ENCODE data around the gene ITGA4.

Gene ITGA4

GRCh38 chr2:181570833-181571661 lies 113.9 kb downstream of the ITGA4 start:
- DNase-seq (ENCODE audit: low read depth in 1 of 2, low spot score in 1 of 2) = no peak

DNA sequence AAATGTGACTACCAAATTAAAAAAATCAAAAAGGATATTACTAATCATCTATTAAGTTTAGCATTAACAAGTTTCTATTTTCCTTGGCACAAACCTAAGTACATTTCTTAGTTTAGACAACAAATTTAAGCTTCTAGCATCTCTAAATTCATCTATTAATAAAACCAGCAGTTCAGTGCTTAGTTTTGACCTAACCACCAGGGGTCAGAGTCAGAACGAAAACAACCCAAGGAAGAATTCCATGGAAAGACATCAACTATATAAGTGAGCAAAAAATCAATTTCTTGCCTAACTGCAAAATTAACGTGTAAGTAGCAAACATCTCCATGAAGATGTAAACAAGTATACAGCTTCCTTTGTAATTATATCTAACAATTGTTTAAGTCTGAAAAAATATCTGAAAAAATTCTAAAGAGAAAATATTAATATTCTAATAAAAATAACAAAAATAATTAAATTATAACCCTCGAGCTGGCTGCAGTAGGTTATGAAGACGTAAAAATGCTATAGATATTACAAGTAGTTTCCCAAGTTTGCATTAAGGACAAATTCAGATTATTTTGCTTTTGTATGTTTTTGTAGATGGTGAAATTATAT lies 116.1 kb downstream of the ITGA4 start:
- no peak for DNase-seq (ENCODE audit: low read depth in 1 of 2, low spot score in 1 of 2)

DNA sequence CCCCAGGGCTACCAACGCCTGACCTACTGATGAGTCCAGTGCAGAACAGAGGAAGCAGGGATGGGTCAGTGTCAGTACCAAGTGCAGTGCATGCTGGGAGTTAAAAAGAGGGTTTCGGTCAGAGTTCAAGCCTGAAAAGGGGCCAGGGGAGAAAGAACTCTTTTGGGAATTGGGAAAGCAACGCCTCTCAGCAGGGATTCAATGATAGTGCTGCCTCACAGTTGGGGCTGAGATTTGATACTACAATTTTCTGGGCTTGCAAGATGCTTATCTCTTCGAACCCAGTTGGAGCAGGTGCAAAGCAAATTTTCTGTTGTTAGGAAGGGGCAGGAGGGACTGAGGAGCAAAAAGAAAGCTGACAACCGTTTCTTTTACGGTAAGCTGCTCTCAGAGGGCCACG lies 117.1 kb downstream of the ITGA4 start:
- no peak for DNase-seq (ENCODE audit: low read depth in 1 of 2, low spot score in 1 of 2)

DNA sequence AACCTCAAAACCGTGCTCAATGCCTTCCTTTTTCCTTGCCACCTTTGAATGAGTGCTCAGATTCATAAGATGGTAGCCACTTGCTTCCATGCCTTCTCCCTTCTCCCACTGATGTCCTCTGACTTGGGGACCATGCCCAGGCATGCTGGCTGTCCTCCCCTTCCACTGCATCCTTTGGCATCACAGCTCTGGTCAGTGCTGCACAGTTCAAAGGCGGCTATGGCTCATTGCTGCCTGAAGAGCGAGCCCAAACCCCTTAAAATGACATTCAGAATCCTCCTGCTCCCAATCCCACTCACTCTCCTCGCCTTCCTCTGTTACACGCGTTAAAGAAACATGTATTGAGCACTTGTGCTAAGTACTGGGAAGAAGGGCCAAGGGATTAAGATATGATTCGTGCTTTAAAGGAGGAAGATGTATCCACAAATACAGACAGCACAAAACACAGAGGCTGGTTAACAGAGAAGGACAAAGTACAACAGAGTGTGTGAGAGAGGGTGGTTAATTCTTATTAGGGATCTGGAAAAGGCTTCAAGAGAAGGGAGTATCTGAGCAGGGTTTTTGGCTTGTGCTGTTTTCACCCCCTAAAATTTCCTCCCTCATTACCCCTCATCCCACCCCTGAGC lies 118.0 kb downstream of the ITGA4 start:
- DNase-seq (ENCODE audit: low read depth in 1 of 2, low spot score in 1 of 2) = no peak

- no peak for DNase-seq (ENCODE audit: low read depth in 1 of 2, low spot score in 1 of 2)
Observed at GRCh38 chr2:181575650-181576025, 118.5 kb downstream of the ITGA4 start.

DNA sequence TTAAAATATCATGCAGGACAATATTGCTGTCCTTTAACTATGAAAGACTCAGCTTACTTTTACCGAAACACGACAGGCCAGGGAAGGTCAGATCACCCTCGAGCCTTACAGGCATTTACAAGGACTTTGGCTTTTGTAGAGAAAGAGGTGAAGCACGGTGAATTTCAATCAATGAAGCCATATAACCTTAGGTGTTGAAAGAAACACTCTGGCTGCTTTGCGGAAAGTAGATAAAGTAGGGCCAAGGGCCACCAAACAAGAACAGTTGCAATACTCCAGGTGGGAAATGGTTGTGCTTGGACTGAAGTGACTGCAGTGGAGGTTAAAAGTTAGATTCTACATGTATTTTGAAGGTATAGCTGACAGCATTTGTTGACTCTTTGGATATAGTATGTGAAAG lies 119.2 kb downstream of the ITGA4 start:
- no peak for DNase-seq (ENCODE audit: low read depth in 1 of 2, low spot score in 1 of 2)

- DNase-seq (ENCODE audit: low read depth in 1 of 2, low spot score in 1 of 2) = no peak
Observed at GRCh38 chr2:181578829-181579228, 121.6 kb downstream of the ITGA4 start.

DNA sequence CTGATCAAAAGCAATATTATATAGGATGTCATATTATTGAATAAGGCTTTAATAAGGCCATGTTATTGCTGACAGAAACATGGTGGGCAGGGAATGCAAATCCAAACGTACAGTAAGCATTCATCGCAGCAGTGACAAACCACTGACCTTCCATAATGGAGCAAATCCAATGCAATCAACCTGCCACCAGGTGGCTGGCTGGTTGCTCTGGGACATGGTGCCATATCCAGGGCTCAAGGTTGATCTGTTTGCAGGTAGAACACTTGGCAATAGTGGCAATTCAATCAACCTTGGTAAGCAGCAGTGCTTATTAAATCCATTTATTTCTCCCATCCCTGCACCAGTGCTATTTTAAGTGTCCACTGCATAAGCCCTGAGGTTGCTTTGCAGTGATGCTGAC lies 124.3 kb downstream of the ITGA4 start:
- DNase-seq (ENCODE audit: low read depth in 1 of 2, low spot score in 1 of 2) = no peak

DNA sequence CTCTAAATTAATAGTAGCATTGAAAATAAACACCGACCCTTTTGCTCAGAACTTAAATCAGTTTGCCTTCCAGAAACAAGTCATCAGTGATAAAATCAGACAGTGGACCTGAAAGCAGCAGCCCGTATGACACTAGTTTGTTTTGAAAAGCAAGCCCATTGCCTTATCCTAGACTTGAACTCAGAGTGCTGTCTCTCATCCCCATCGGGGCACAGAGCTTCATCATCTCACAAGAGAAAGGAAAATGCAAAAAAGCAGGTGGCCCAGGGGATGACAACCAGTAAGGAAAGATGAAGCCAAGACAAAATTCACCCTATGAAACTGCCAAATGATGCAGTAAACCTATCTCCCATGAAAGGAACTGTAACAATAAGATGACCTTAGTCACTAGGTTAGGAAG lies 128.5 kb downstream of the ITGA4 start:
- no peak for DNase-seq (ENCODE audit: low read depth in 1 of 2, low spot score in 1 of 2)

All from stimulated activated CD4-positive, alpha-beta T cell treated with anti-CD3 and anti-CD28 coated beads, Interleukin-15, amount 100 ng/mL, for 1 hour (primary cell).